Femur (tissue), 1 donor: Measurements from ENCODE around the gene FIGNL2.
A peak's percentile ranks its signal among the peaks of the same experiment; 100 is the strongest.
"Not testable (repeated sequence)": the region's sequence is repeated elsewhere in the genome, so short reads cannot be mapped to it uniquely, and the experiment has no call there.

ENCODE experiments used
- DNase-seq: peaks from one replicate; pipeline ENCODE4 v3.0.0-alpha.2; 2017

Gene FIGNL2

GRCh38 chr12:51814311-51815088, 34.0 kb downstream of the FIGNL2 start:
- peak; percentile 84 for DNase-seq

- DNase-seq: no peak
Observed at GRCh38 chr12:51813931-51814310, 34.6 kb downstream of the FIGNL2 start.

- DNase-seq: no peak
Observed at GRCh38 chr12:51812871-51813270, 35.6 kb downstream of the FIGNL2 start.

GRCh38 chr12:51811203-51812202, 37.0 kb downstream of the FIGNL2 start:
- DNase-seq: no peak

- no peak for DNase-seq
Observed at GRCh38 chr12:51809193-51809592, 39.3 kb downstream of the FIGNL2 start.

- no peak for DNase-seq
Observed at GRCh38 chr12:51806896-51807295, 41.6 kb downstream of the FIGNL2 start.

- no peak for DNase-seq
Observed at GRCh38 chr12:51801027-51801426, 47.5 kb downstream of the FIGNL2 start.

- DNase-seq: no peak
Observed at GRCh38 chr12:51798501-51798900, 50.0 kb downstream of the FIGNL2 start.

- DNase-seq: not testable (repeated sequence)
Observed at GRCh38 chr12:51798051-51798450, 50.5 kb downstream of the FIGNL2 start.

GRCh38 chr12:51797301-51797700, 51.2 kb downstream of the FIGNL2 start:
- DNase-seq: no peak

GRCh38 chr12:51793201-51793600, 55.3 kb downstream of the FIGNL2 start:
- no peak for DNase-seq

GRCh38 chr12:51792417-51792816, 56.1 kb downstream of the FIGNL2 start:
- DNase-seq: no peak

GRCh38 chr12:51788876-51789275, 59.6 kb downstream of the FIGNL2 start:
- DNase-seq: no peak

GRCh38 chr12:51785906-51786305, 62.6 kb downstream of the FIGNL2 start:
- DNase-seq: no peak

GRCh38 chr12:51784688-51785087, 63.8 kb downstream of the FIGNL2 start:
- no peak for DNase-seq

GRCh38 chr12:51779876-51780275, 68.6 kb downstream of the FIGNL2 start:
- DNase-seq: no peak

- DNase-seq: no peak
Observed at GRCh38 chr12:51777973-51778372, 70.5 kb downstream of the FIGNL2 start.

- no peak for DNase-seq
Observed at GRCh38 chr12:51777457-51777856, 71.1 kb downstream of the FIGNL2 start.

- no peak for DNase-seq
Observed at GRCh38 chr12:51774933-51775332, 73.6 kb downstream of the FIGNL2 start.

GRCh38 chr12:51773145-51773869, 75.2 kb downstream of the FIGNL2 start:
- no peak for DNase-seq

GRCh38 chr12:51771008-51771407, 77.5 kb downstream of the FIGNL2 start:
- DNase-seq: no peak
